Vein endothelial cell (primary cell): Measurements from ENCODE around the gene MOCS1. TPM values are rescaled to one million over a fixed set of nuclear protein-coding genes. Genes with fewer than 3 reads are reported as not detected.

Experiments
- total RNA-seq: library from RNA; depleted of rRNA; stranded (reverse); fragments of >200 nt; gene quantifications from 2 replicates; pipeline ENCODE4 v1.2.3, GENCODE V29; 2012

Gene MOCS1
- 9.2 and 11.1 TPM in 2 replicates for total RNA-seq

DNA sequence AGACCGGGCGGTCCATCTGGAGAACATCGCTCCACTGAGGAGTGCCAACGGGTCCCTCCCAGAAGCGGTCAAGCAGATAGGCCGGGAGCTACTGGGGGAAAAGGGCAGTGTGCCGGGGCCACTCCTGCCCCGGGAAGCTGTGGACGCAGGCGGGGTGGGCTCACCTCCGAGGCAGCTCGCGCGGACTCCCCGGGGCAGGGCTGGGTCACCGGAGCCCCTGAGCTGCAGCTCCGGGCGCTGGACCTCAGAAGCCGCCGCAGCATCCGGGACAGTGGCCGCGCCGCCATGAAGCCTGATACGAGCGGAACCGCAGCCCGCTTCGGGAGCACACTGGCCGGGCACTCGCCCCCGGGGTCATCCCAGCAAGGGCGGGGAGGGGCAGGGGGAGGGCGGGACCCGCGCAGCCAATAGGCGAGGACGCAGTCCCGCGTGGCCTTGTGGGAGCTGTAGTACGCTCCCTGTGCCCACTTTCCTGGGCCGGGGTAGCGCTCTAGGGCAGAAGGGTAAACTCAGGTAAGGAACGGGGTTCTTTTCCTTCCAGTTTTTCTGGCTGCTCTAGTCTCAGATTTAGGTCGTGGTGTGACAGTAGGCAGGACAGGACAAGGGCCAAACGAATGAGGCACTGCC lies at the start of gene MOCS1:
Gene MOCS1, minus strand, starts transcription at position 332 of the 627 bp plus-strand sequence. Its CDS starts 45 bp downstream, at position 287.

Other genes with a start within 250 kb of the MOCS1 start
- not detected in 2 replicates for gene KIF6, start 209.1 kb downstream of the MOCS1 start, total RNA-seq
- 0.10 and 0.33 TPM in 2 replicates for gene DAAM2, start 142.1 kb downstream of the MOCS1 start, total RNA-seq